GM19099 (cell line): ENCODE results near the gene MCUR1.

ENCODE experiments used
- POLR2A ChIP-seq: IDR thresholded peaks from 3 replicates; pipeline ENCODE4 v1.6.1; 2011; ENCODE audit warnings: low read depth; ENCODE audit not compliant: insufficient read length; ENCODE audit errors: extremely low read depth

Gene MCUR1

DNA sequence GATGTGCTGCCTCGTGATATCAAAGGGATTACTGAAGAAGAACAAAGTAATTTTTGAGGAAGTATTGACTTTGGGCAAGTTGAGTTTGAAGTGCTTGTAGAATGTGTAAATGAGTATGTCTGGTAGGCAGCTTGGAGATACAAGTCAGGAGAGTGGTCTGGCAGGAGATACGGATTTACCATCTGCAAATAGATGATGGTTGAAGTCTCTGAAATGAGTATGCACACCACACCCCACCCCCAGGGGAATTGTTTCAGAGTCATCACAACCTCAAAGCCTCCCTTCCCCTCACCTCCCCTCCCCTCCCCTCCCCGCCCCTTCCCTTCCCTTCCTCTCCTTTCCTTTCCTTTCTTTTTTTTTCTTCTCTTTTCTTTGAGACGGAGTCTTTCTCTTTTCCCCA is 16.4 kb upstream of the MCUR1 start:
- no peak for TF ChIP-seq POLR2A

GRCh38 chr6:13827032-13827431 is 12.7 kb upstream of the MCUR1 start:
- no peak for TF ChIP-seq POLR2A

GRCh38 chr6:13825871-13826270 is 11.5 kb upstream of the MCUR1 start:
- TF ChIP-seq POLR2A = no peak

DNA sequence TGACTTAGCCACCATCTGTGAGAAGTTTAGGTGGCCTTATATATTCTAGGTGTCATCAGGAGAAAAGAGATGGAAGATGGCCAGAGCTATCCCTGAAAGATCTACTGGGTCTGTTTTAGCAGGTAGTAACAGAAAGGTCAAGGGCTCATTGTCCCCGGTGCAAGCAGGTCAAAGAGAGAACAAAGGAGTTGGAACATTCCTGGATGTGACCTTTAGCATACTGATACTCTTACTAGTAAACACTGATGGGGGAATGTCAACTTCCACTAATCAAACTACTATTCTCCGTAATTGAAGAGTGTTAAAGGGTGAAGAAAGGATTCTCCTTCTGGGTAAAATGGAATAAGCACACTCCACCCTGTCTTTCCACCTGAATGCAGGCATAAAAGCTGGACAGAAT is 4.0 kb upstream of the MCUR1 start:
- no peak for TF ChIP-seq POLR2A

- no peak for TF ChIP-seq POLR2A
Observed at GRCh38 chr6:13814938-13815575, 700 bp upstream of the MCUR1 start.

DNA sequence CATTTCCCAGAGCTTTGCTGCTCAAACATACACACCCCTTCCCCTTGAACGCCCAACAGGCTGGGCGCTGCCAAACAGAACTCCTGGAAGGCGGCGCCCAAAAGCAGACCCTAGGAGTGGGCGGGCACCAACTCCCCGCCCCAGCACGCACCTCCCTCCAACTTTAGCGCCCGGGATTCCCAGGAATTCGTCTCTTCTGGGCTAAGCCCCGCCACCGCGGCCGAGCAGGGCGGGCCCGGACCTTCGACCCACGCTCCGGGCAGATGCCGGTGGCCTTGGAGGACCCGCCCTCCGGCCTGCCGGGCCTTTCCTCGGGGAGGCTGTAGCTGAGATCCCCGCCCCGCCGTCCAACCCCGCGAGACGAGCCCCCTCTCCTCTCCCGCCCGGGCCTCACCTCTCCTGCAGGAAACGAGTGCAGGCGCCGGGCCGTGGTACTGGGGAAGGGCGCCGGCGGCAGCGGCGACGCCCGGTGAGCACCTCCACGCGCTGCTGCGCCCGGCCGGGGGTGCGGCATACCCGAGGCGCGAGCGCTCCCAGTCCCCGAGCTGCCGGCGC is 659 bp downstream of the MCUR1 start:
- TF ChIP-seq POLR2A = no peak

DNA sequence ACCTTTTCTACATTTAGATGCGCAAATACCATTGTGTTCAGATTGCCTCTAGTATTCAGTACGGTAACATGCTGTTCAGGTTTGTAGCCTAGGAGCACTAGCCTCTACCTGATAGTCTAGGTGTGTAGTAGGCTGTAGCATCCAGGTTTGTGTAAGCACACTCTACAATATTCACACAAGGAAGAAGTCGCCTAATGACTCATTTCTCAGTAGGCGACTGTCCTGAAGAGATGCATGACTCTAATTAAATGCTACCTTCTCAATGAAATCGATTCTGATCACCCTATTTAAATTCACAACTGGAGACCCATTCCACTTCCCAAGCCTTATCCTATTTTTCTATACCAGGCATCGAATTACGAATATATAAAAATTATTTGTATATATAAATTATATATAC is 1.3 kb downstream of the MCUR1 start:
- no peak for TF ChIP-seq POLR2A

DNA sequence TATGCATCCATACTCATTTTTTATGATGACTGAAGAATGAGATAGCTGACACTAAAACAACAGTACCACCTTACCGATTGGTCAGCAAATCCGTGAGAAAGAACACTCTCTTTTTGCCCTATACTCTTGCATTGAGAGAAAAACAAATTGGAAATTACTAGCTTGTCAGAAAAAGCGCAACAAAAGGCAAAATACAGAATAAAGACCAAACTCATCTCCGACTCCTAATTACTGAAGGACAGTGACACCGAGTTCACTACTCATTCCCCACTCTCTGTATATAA is 2.1 kb downstream of the MCUR1 start:
- TF ChIP-seq POLR2A = no peak

GRCh38 chr6:13811627-13812358 is 2.6 kb downstream of the MCUR1 start:
- no peak for TF ChIP-seq POLR2A

DNA sequence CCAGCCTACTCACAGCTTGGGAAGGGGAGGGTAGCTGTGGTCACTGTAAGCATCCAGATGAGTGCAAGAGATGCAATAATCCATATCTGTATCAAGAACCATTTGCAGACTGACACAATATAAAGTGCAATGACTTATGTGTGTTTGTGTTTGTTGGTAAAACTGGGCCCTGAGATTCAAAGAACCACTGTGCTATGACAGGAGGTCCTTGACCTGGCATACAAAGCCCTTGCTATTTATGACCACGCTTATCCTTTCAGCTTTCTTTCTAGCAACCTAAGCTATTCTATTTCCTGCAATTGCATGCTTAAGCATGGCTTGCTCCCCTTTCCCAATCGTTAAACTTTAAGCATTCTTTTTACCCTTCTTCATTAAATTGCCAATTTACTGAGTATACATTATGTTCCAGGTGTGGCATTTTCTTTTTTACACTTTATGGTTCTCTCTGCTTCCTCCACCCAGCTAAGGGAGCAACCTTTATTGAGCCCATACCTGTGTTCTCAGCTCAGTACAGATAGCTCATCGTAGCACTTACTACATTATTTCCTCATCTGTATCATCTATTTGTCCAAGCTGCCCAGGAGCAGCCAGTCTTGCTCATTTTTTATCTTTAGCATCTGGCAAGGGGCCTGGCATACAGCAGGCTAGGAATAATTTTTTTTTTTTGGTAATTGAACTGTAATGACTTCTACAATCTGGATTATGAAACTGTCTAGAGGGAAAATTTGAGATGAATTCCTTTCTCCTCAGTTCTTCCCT is 3.5 kb downstream of the MCUR1 start:
- no peak for TF ChIP-seq POLR2A

- no peak for TF ChIP-seq POLR2A
Observed at GRCh38 chr6:13808801-13809200, 5.6 kb downstream of the MCUR1 start.

- TF ChIP-seq POLR2A = no peak
Observed at GRCh38 chr6:13807696-13808095, 6.7 kb downstream of the MCUR1 start.

- TF ChIP-seq POLR2A = no peak
Observed at GRCh38 chr6:13803581-13803980, 10.8 kb downstream of the MCUR1 start.

DNA sequence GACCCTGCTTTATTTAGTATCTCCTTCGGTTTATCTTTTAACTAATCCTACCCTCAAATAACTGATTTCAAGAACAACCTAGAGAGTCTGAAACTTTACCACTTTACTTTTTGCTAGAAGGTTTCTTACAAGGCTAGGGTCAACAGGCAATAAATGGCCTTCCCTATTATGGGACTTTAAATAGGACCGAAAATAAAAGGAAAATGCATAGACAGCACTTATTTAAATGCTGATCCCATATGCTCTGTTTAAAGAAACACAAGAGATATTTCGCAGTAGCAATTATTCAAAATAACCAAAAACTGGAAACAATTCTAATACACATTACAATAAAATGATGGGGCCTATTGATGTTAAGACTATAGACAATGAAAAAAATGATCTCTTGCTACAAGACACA is 13.7 kb downstream of the MCUR1 start:
- no peak for TF ChIP-seq POLR2A

- no peak for TF ChIP-seq POLR2A
Observed at GRCh38 chr6:13796781-13797180, 17.6 kb downstream of the MCUR1 start.
